Measurements from ENCODE around the gene ZNF768.

The ZNF768 gene

GRCh38 chr16:30510376-30510938 lies 15.9 kb downstream of the ZNF768 start:
- H3K4me3 ChIP-seq (ENCODE audit: low read length) = no peak overlapping the region
- DNase-seq (ENCODE audit: low read depth) = no peak
- no peak for TF ChIP-seq CTCF (conservative IDR thresholded peaks at IDR 0.05; ENCODE audit: low read length)

GRCh38 chr16:30509081-30509765 lies 17.1 kb downstream of the ZNF768 start:
- no peak overlapping the region for H3K4me3 ChIP-seq (ENCODE audit: low read length)
- TF ChIP-seq CTCF (conservative IDR thresholded peaks at IDR 0.05; ENCODE audit: low read length) = no peak
- DNase-seq (ENCODE audit: low read depth) = no peak

GRCh38 chr16:30503403-30504296 lies 22.7 kb downstream of the ZNF768 start:
- TF ChIP-seq CTCF (conservative IDR thresholded peaks at IDR 0.05; ENCODE audit: low read length) = no peak
- DNase-seq (ENCODE audit: low read depth) = no peak

DNA sequence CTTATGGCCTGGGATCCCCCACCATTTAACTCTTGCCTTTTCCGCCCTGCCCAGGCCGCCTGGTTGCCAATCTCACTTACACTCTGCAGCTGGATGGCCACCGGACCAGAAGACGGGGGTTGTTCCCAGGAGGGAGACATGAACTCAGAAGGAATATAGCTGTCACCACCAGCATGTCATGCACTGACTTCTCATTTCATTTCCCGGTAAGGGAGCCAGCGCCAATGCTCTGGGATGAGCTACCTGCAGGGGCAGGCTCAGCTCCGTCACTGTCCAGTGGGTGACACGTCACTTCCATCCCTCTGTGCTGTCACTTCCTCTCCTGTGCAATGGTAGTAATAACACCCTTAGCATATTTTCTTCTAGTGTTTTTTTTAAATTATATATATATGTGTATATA lies 27.1 kb downstream of the ZNF768 start:
- no peak overlapping the region for H3K4me3 ChIP-seq (ENCODE audit: low read length)
- no peak for DNase-seq (ENCODE audit: low read depth)
- TF ChIP-seq CTCF (conservative IDR thresholded peaks at IDR 0.05; ENCODE audit: low read length) = no peak

More at GRCh38 chr16:30503403-30504296, 22.7 kb downstream of the ZNF768 start:
- H3K4me3 ChIP-seq (ENCODE audit: low read length) = no peak overlapping the region

- H3K4me3 ChIP-seq (ENCODE audit: low read length) = no peak overlapping the region
- no peak for TF ChIP-seq CTCF (conservative IDR thresholded peaks at IDR 0.05; ENCODE audit: low read length)
- no peak for DNase-seq (ENCODE audit: low read depth)
Measured at GRCh38 chr16:30494709-30495108, 31.7 kb downstream of the ZNF768 start.

DNA sequence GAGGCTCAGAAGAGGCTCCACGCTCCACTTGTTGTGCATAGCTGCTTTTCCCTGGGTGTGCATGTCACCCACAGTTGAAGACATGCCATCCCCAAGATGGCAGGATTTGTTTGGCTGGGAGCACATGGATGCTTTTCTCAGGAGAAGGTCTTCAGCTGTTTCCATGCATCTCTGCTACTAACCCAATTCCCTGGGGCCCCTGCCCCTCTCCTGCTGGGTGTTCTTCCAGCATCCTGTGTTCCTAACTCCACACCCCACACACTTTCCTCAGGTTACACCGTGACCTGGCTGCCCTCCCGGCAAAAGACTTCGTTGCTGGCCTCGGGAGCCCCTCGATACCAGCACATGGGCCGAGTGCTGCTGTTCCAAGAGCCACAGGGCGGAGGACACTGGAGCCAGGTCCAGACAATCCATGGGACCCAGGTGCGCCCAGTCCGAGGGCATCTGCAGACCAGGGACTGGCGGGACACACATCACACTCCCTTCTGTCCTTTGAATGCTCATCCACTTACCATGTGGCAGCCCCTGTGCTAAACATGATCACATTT lies 32.4 kb downstream of the ZNF768 start:
- no peak for TF ChIP-seq CTCF (conservative IDR thresholded peaks at IDR 0.05; ENCODE audit: low read length)
- no peak overlapping the region for H3K4me3 ChIP-seq (ENCODE audit: low read length)
- DNase-seq (ENCODE audit: low read depth) = no peak
